IPS-15b (cell line): Measurements from ENCODE around the gene KLK10.

Source experiments
- H3K27me3 ChIP-seq: one replicate; pipeline ENCODE4 v1.6.1; 2013; ENCODE audit warnings: low read length; ENCODE audit not compliant: control insufficient read depth, insufficient read depth
- H3K36me3 ChIP-seq: one replicate; pipeline ENCODE4 v1.6.1; 2013; ENCODE audit warnings: low read length; ENCODE audit not compliant: control insufficient read depth, insufficient read depth
- H3K4me1 ChIP-seq: one replicate; pipeline ENCODE4 v1.6.1; 2013; ENCODE audit warnings: mild to moderate bottlenecking, low read length; ENCODE audit not compliant: control insufficient read depth, insufficient read depth
- H3K4me3 ChIP-seq: one replicate; pipeline ENCODE4 v1.5.1; 2013; ENCODE audit warnings: low read depth, low read length
- H3K9ac ChIP-seq: one replicate; pipeline ENCODE4 v1.6.1; 2013; ENCODE audit warnings: low read depth, mild to moderate bottlenecking, low read length
- H3K9me3 ChIP-seq: one replicate; pipeline ENCODE4 v1.6.1; 2013; ENCODE audit warnings: mild to moderate bottlenecking, low read length; ENCODE audit not compliant: control insufficient read depth, insufficient read depth

The KLK10 gene

DNA sequence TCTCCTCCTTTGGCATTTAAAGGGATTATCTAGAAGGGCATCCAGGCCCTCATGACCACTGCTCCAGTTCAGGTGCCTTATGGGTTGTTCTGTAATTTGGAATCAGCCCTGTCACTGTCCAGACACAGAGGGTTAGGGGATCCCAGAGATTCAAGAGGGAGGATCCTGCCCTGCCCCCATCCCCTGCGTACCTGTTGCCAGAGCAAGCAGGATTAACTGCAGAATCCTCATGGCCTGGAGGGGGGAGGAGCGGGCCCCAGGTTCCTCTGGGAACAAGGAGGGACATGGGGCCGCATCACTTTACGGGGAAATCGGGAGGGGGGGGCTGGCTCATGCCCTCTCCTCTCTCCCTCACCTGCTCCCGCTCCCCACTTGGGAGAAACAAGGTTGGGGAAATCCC lies 5.9 kb upstream of the KLK10 start:
- Histone ChIP-seq H3K4me3 (no peak overlapping the region), H3K27me3 (no peaks in the 10 kb centered on the region), H3K4me1 (peaks cover 6% of the 10 kb centered on the region), H3K9me3 (no peaks in the 10 kb centered on the region), H3K9ac (no peak overlapping the region), H3K36me3 (no peaks in the 10 kb centered on the region)

DNA sequence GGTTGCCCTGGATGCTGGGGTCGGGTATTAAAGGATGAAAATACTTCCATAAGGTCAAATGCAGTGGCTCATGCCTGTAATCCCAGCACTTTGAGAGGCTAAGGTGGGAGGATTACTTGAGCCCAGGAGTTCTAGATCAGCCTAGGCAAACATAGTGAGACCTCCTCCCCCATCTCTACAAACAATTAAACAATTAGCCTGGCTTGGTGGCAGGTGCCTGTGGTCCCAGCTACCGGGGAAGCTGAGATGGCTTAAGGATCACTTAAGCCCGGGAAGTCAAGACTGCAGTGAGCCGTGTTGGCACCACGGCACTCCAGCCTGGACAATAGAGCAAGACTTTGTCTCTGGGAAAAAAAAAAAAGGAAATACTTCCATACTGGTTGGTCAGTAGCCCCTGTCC lies 5.4 kb upstream of the KLK10 start:
- H3K4me1 ChIP-seq: peaks cover 6% of the 10 kb centered on the region
- H3K9ac ChIP-seq: no peak overlapping the region
- no peaks in the 10 kb centered on the region for H3K9me3 ChIP-seq
- H3K36me3 ChIP-seq: no peaks in the 10 kb centered on the region
- peaks cover 4% of the 10 kb centered on the region for H3K27me3 ChIP-seq
- H3K4me3 ChIP-seq: no peak overlapping the region

DNA sequence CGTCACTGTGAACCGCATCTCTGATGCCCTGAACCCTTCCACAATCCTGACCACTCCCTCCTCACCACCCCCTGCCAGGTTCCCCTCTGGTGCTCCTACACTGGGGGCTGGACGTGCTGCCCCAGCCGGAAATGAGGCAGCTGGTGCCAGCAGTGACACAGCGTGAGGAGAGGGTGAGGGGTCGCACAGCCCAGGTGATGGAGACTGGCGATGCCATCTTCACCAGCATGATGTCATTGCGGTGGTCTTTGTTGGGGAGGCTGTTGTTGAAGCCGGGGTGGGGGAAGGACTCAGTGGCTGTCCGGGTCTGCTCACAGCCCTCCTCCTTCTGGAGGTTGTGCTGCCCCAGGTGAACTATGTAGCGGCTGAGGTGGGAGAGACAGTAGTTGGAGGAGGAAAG lies 4.4 kb upstream of the KLK10 start:
- Histone ChIP-seq H3K4me1 (peaks cover 6% of the 10 kb centered on the region), H3K4me3 (no peak overlapping the region), H3K27me3 (peaks cover 12% of the 10 kb centered on the region), H3K9me3 (no peaks in the 10 kb centered on the region), H3K36me3 (no peaks in the 10 kb centered on the region), H3K9ac (no peak overlapping the region)

DNA sequence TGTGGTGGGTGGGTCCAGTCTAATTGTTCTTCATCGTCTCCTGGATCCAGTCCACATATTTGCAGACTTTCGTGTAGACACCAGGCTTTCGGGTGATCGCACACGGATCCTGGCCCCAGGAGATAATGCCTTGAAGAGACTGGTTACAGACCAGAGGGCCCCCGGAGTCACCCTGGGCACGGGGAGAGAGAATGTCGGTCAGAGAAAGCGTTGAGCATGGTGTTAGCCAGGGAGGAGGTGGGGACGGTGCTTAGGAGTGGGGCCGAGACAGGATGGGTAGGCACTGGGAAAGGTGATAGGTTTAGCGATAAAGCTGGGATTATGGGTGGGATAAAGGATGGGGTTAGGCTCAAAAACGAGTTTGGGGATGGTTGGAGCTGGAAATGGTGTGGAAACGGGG lies 3.0 kb upstream of the KLK10 start:
- Histone ChIP-seq H3K9me3 (no peaks in the 10 kb centered on the region), H3K27me3 (peaks cover 20% of the 10 kb centered on the region), H3K36me3 (no peaks in the 10 kb centered on the region), H3K4me1 (peaks cover 6% of the 10 kb centered on the region), H3K4me3 (no peak overlapping the region), H3K9ac (no peak overlapping the region)

DNA sequence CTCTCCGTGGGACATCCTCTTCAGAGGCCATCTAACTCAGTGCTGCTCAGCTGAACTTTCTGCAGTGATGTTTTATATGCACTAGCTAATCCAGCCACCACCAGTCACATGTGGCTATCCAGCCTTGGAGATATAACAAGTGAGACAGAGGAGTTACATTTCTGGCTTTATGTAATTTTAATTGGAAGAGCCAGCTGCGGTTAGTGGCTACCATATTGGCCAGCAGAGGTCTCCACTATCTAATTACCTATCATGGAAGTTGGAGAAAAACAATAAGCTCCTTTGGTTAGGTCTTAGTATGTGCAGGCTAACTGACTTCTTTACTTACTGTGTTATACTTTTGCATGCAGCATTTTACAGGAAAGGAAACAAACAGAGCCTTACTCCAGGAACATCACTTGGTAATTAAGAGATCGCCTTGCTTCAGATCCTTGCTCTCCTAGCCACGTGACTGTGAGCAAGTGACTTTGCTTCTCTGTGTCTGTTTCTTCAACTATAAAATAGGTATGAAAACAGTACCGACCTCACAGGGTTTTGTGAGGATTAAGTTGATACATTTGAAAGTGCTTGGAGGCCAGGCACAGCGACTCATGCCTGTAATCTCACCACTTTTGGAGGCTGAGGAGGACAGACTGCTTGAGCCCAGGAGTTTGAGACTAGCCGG lies 1.6 kb upstream of the KLK10 start:
- no peaks in the 10 kb centered on the region for H3K9me3 ChIP-seq
- H3K4me3 ChIP-seq: no peak overlapping the region
- H3K9ac ChIP-seq: no peak overlapping the region
- no peaks in the 10 kb centered on the region for H3K36me3 ChIP-seq
- peaks cover 26% of the 10 kb centered on the region for H3K27me3 ChIP-seq
- peaks cover 3% of the 10 kb centered on the region for H3K4me1 ChIP-seq

DNA sequence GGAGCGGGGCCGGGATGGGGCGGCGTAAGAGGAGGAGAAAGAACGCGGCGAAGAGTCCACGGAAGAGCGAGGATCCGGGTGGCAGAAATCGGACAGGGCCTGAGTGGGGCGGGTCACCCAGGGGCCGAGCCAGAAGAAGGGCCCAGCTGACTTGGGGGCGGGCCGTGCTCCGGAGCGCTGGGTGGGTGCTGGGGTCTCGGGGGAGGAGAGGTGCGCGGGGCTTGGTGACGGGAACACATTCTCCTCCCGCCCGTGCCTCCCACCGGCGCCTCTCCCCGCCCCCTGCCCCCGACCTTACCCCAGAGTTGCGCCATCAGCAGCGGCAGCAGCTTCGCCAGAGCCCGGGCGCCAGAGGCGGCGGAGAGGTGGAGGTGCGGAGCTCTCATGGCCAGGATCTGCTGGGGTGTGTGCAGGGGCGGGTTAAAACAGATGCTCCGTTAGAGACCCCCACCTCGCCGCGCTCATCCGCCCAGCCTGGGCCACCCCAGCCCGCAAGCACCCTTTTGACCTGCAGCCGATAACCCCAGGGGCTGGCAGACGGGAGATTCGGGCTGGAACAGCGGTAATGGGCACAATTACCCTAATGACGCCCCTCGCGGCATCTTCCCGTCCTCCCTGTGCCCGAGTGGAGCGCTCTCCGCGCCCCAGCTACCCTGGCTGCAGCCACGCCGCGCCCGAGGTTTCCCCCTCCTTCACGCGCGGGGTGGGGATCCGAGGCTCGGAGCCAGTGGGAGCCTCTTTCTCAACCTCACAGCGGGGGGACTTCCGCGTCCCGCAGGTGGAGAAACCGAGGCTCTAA lies 565 bp downstream of the KLK10 start:
- H3K4me3 ChIP-seq: peak overlapping the region; percentile 59

DNA sequence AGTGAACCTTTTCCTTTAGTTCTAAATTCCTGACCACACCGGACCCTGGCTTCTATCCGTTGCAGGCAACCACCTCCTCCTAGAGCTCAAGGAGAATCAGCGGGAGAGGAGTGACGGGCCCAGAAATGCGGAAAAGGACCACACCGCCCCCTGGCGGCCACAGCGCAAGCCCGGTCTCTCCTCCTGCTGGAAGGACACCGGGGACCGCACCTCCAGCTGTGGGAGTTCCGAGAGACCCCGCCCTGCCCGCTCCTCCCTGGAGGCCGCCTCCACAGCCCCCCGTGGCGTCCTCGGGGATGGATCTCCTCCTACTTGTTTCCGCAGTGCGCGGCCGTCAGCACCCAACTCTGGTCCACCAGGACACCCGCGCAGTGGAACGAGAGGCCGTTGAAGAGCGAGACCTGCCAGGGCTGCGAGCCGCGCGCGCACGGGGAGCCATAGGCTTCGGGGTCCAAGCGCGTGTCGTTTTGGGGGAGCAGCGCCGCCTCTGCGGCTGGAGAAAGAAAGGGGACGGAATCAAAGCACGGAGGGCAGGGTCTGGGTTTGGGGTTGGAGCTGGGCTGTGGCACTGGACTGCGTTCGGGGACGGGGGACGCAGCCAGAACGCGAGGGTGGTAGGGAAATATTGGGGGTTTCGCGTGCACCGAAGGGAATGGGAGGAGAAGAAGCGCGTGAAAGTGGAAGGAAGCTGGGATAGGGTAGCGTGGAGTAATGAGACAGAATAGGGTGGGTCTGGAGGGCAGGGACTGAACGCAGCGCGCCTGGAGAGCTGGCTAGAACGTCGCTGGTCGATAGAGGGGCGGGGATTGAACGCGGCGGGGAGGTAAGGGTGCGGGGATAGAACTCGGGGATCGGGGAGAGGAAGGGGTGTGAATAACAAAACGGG lies 2.5 kb downstream of the KLK10 start:
- Histone ChIP-seq H3K9me3 (no peaks in the 10 kb centered on the region), H3K4me1 (no peaks in the 10 kb centered on the region), H3K9ac (no peak overlapping the region), H3K27me3 (peaks cover 26% of the 10 kb centered on the region), H3K4me3 (peak overlapping the region; percentile 76), H3K36me3 (no peaks in the 10 kb centered on the region)

More for the DNA sequence above, 565 bp downstream of the KLK10 start:
- H3K27me3 ChIP-seq: peaks cover 26% of the 10 kb centered on the region
- H3K4me1 ChIP-seq: no peaks in the 10 kb centered on the region
- H3K36me3 ChIP-seq: no peaks in the 10 kb centered on the region
- no peak overlapping the region for H3K9ac ChIP-seq
- no peaks in the 10 kb centered on the region for H3K9me3 ChIP-seq

DNA sequence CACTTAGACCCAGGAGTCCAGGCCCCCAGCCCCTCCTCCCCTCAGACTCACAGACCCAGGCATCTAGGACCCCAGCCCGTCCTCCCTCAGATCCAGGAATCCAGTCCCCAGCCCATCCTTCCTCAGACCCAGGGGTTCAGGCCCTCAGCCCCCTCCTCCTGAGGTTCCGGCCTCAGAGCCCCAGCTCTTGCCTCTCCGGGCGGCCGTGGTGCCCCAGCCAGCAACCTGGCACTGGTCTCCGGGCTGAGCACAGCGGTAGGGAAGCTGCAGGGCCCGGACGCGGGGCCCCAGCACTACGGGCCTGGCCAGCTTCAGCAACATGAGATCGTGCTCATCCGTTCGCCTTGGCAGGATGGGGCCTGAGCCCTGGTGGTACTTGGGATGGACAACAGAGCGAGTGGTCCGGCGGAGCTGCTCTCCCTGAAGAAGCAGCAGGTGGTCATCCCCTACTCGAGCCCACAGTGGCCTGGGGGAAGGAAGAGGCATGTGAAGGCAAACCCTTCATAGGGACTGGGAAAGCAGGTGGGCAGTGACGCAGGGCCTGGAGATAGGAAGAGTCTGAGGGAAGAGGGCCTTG lies 3.7 kb downstream of the KLK10 start:
- Histone ChIP-seq H3K4me1 (no peaks in the 10 kb centered on the region), H3K36me3 (no peaks in the 10 kb centered on the region), H3K9me3 (no peaks in the 10 kb centered on the region), H3K9ac (no peak overlapping the region), H3K27me3 (peaks cover 26% of the 10 kb centered on the region), H3K4me3 (no peak overlapping the region)

DNA sequence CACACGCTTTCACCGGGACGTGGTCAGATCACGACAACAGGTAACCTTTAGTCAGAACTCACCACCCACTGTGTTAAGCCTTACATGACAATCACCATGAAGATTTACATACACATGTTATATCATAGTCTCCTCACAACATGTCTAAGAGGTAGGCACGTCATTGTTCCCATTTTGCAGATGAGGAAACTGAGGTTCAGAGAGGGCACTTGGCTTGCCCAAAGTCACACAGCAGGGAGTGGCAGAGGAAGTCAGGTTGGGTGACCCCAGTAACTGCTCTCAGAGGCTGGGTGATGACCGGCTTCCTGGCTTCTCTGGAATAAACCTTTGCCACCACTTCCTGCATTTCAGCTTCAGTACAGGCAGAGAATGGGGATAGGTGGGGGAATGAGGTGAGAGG lies 5.3 kb downstream of the KLK10 start:
- Histone ChIP-seq H3K9me3 (no peaks in the 10 kb centered on the region), H3K4me1 (no peaks in the 10 kb centered on the region), H3K36me3 (no peaks in the 10 kb centered on the region), H3K4me3 (no peak overlapping the region), H3K9ac (no peak overlapping the region), H3K27me3 (peaks cover 18% of the 10 kb centered on the region)

DNA sequence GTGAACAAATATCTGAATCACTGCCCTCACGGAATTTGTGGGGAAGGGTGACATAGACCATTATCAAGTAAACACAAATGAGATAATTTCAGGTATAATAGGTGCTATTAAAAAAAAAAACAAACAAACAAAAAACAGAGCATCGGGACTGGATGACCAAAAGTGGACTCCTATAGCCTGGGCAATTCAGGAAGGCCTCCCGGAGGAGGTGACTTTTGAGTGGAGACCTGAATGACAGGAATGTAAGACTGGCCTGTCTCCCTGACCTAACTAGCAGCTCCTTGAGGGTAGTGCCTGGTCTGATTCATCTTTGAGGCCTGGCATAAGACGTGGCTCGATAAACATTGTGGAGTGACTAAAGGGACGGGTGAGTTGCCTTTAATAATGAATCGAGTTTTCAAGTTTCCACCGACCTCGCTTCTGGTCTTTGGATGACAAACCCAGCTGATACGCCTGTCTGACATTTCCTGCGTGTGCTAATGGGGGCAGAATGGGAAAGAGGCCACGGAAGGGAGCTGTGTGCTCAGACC lies 6.8 kb downstream of the KLK10 start:
- H3K9ac ChIP-seq: no peak overlapping the region
- no peaks in the 10 kb centered on the region for H3K4me1 ChIP-seq
- no peaks in the 10 kb centered on the region for H3K36me3 ChIP-seq
- H3K9me3 ChIP-seq: no peaks in the 10 kb centered on the region
- peaks cover 8% of the 10 kb centered on the region for H3K27me3 ChIP-seq
- H3K4me3 ChIP-seq: no peak overlapping the region

DNA sequence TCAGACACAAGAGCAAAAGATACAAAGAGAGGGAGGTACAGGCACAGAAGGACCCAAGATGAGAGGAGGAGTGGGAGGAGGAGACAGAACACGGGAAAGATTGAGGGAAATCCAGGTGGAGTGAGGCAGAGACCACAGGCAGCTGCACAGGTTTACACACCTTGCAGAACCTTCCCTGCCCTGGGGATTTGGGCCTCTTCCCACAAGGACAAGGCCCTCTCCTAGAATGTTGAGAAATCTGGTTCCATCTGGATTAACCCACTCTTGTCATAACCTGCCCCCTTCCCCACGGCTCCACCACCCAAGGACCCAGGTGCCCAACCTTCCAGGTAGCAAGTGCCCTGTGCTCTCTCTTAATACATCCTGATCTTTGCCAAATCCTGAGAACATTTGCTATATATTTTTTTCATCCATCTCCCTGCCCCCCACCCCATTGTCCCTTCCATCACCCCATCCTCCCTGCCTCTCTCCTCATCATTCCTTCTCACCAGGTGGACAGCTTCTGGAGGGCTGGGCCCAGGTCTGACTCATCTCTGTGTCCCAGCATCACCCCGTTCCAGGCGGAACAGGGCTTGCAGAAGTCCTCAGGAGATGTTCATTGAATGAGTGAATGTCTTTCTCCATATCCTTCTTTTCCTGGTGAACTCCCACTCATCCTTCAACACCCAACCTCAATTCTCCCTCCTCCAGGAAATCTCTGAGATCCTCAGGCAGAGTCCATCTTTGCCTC lies 9.3 kb downstream of the KLK10 start:
- H3K27me3 ChIP-seq: no peaks in the 10 kb centered on the region
- no peaks in the 10 kb centered on the region for H3K4me1 ChIP-seq
- no peaks in the 10 kb centered on the region for H3K36me3 ChIP-seq
- H3K4me3 ChIP-seq: no peak overlapping the region
- no peak overlapping the region for H3K9ac ChIP-seq
- H3K9me3 ChIP-seq: no peaks in the 10 kb centered on the region
